Upper lobe of left lung (tissue), 4 donors: ENCODE measurements around the gene ANKHD1.

Source experiments
- CTCF ChIP-seq, 6 experiments: fragments of 450-650 bp in 4 of 6; fragments of 200-600 bp in 2 of 6; sonication (generic) in 2 of 6; IDR thresholded peaks; one replicate each; pipeline ENCODE4 v1.5.1; 2016 to 2019; ENCODE audit warnings: antibody characterized with exemption in 6 of 6
- POLR2A ChIP-seq, 4 donors: fragments of 450-650 bp; IDR thresholded peaks; one replicate each; pipeline ENCODE4 v1.5.1; 2016 to 2017; ENCODE audit warnings: antibody characterized with exemption in 4 of 4, mild to moderate bottlenecking in 2 of 4
- POLR2AphosphoS5 ChIP-seq, 2 donors: sonication (generic); formaldehyde crosslinking; IDR thresholded peaks; one replicate each; pipeline ENCODE4 v1.5.1; 2017; ENCODE audit warnings: antibody characterized with exemption in 2 of 2

- TF ChIP-seq CTCF (IDR thresholded peaks at IDR 0.05) (no peak), POLR2AphosphoS5 (IDR thresholded peaks at IDR 0.05) (no peak), POLR2A (IDR thresholded peaks at IDR 0.05) (no peak)
These were observed 165.6 kb downstream of the ANKHD1 start for GRCh38 chr5:140567136-140567818.
